Activated naive CD8-positive, alpha-beta T cell treated with anti-CD3 and anti-CD28 coated beads, Interleukin-2, amount 50 U/mL, for 16 hours (primary cell): ENCODE measurements around the gene GPC5.

Experiments
- DNase-seq: peaks from one replicate; pipeline ENCODE4 v3.0.0-alpha.2; 2020; ENCODE audit warnings: low read depth, low spot score

GPC5 gene

DNA sequence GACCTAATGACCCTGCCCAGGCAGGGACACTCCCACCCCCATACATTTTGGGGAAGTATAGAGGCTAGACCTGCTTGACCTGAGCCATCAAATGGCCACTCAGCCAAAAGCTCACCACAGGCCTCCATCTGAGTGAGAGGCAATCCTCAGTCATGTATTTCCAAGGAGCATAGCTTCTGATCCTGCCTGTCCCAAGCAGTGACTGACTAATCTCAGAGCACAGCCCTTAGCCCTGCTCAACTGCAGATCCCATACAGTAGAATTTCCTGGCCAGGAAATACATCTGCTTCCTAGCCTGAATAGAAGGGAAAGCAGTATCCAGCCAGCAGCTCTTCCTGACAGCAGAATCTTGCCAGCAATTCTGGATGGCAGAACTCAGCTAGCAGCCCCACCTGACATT, 947.6 kb downstream of the GPC5 start:
- DNase-seq: no peak

DNA sequence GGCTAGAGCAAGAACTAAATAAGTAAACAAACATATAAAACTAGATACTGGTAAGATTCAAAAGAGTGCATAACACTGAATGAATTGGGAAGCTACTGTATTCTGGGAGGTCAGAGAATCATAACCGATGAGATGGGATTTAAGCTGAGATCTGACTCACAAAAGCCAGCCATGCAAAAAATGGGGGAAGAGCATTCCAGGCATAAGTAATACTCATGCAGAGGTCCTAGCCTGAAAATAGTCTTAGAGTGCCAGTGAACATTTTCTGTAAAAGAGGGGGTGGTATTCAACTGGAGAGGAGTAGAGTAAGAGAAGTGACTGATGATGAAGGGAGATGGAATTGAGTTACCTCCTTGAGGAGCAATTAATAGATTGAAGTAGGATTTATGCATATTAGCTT, 956.2 kb downstream of the GPC5 start:
- DNase-seq: no peak

DNA sequence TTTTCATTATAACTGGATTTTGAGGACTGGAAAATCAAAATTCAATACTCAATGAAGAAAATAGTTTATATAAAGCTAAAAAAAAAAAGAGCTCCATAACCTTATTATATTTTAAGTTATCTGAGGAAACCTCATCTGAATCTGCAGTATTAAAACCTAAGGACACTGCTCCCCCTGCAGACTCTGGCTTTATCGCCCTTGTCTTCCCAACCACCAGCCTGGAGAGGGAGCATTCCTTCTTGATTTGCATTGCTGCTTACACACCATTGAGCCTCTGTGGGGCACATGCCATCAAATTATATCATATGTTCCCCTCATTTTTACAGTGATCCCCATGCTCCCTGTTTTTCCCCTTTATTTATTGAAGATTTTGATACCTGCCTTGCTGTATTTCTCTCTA, 956.8 kb downstream of the GPC5 start:
- no peak for DNase-seq

DNA sequence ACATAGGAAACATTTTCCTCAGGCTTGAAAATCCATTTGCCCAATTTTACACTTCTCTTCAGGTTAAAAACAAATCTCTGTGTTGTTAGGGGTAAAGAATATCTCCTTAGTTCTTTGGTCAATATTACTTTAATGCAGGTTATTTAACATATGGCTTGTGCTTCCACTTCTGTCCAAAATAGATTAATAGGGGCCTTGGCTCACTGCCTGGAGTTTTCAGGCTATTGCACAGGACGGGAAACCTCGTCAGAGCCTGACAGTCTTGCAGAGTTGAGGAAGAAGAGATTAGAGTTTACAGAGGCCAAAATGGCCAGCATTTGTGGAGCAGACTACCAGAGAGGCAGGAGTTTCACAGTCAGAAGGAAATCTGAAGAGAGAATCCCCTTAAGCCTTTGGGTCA, 964.3 kb downstream of the GPC5 start:
- no peak for DNase-seq

- no peak for DNase-seq
Measured at GRCh38 chr13:92365904-92366303, 967.5 kb downstream of the GPC5 start.

DNA sequence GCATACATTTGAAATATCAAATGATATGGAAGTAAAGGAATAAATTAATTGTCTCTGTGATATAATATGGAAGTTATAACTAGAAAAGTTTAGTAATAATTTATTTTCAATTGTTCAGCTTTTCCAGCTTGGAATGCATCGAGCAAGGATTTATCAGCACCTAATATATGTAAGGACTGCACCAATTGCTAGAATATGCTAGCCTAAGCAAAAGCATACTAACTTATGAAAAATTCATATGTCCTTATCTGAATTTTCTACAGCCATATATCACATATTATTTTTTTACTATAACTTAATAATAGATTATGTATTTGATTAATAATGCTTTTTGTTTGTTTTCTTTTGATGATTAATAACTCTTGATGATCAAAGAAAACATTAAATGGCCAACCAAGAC, 979.0 kb downstream of the GPC5 start:
- DNase-seq: no peak

- no peak for DNase-seq
Measured at GRCh38 chr13:92379371-92379770, 981.0 kb downstream of the GPC5 start.

- DNase-seq: no peak
Measured at GRCh38 chr13:92384410-92384809, 986.0 kb downstream of the GPC5 start.

DNA sequence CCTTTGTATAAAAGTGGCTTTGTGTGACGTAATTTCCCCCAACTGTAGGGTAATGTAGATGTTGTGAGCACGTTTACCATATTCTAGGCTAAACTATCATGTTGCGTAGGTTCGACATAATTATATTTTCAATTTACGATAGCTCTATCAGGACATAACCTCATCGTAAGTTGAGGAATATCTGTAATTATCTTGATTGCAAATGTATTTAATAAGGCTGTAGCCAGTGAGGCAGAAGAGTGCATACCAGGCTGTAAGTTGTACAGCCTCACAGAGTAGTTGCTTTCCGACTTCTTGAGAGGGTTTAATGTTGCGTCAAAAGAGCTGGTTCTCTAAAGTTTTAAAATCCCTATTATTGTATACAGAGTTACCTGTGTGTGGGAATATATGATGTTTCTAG, 988.8 kb downstream of the GPC5 start:
- no peak for DNase-seq

GRCh38 chr13:92390217-92390616, 991.8 kb downstream of the GPC5 start:
- DNase-seq: no peak

- DNase-seq: no peak
Measured at GRCh38 chr13:92403606-92404005, 1005.2 kb downstream of the GPC5 start.

DNA sequence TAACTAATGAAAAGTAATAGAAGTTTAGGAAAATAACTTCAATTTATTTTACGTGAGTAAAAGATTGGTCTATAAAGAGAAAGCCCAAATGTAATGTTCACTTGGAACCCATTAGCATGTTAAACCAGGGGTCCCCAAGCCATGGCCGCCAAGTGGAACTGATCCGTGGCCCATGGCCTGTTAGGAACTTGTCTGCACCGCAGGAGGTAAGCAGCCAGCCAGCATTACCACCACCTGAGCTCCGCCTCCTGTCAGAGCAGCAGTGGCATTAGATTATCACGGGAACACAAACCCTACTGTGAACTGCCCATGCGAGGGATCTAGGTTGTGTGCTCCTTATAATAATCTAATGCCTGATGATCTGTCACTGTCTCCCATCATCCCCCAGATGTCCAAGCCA, 1009.4 kb downstream of the GPC5 start:
- DNase-seq: no peak

DNA sequence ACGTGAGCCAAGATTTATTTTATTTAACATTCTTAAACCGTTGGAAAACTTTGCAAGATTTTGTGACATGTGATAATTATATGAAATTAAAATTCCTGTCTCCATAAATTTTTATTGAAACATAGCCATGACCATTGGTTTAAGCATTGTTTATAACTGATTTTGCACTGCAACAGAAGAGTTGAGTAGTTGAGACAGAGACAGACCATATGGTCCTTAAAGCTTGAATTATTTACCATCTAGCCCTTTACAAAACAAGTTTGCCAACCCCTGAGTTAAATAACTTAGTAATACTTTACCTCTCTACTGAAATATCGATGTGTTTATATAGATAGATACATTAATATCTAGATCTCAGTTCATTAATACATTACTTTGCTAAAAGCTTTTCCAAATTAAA, 1014.1 kb downstream of the GPC5 start:
- no peak for DNase-seq

DNA sequence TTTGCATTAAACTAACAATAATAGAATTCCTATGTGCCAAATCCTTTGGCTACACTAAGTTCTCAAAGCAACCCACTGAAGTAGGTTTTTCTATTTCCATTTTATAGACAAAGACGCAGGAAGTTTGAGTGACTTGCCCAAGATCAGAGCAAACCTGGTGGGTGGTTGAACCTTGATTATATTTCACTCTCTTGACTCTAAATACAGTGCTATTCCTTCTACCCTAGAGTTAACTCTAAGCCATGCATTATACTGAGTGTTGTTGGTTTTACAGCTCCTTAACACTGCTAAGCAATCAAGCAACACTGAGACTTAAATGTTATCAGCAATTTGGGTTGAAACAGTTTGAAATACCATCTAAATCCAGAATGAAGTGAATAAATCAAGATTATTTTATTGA, 1014.6 kb downstream of the GPC5 start:
- no peak for DNase-seq

- DNase-seq: no peak
Measured at GRCh38 chr13:92413452-92413851, 1015.0 kb downstream of the GPC5 start.

DNA sequence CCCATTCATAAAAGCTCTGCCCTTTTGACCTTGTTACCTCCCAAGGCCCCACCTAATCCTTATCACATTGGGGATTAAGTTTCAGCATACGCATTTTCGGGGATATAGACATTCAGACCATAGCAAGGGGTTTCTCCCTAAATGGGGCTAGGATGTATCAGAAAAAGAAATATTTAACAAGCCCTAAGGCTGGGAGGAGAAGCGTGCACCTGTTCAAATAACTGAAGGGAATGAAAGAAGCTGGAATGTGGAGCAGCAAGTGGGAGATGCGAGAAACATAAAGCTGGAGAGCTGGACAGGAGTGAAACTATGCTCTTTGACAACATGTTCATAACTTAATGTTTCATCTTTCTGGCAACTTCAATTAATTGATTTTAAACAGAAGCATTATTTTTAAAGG, 1016.4 kb downstream of the GPC5 start:
- DNase-seq: no peak

DNA sequence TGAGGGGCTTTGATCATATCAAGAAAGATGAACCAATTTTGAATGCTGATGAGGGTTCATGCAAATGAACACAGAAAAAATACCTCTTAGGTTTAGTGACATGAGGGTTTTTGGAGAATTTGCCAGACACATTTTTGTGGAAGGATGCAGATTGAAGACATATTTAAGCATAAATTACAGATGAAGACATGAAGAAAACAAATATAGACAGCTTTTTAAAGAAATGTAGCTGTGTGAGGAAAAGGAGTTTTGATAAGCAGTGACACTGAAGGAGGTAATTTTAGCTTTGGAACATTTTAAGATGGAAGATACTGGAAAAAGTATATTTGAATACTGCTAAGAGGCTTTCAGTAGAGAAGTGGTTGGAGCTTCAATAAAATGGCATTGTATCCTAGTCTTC, 1017.4 kb downstream of the GPC5 start:
- no peak for DNase-seq

DNA sequence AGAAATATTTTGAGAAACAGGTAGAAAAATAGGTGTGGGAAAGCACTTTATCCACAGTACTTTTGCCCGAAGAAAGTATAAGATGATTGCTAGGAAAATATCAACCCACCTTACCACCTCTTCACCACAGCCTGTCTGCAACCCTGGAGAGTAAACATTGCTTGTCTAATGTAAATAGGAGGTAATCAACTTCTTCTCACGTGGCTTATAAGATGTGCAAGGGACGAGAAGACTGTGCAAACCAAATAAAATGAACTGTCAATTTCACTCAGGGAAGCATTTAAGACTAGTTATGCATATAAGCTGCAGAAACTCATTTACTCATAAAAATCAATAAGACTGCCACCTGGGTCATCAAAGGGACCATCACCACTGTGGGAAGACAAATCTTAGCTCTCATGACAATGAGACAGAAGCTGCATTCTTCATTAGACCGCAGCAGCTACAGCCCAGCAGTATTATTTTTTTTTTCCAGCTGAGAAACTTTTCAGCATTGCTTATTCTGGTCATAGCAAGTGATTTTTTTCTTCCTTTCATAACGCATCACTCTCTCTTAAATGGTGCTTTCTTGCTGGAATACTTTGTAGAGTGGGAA, 1020.5 kb downstream of the GPC5 start:
- no peak for DNase-seq

DNA sequence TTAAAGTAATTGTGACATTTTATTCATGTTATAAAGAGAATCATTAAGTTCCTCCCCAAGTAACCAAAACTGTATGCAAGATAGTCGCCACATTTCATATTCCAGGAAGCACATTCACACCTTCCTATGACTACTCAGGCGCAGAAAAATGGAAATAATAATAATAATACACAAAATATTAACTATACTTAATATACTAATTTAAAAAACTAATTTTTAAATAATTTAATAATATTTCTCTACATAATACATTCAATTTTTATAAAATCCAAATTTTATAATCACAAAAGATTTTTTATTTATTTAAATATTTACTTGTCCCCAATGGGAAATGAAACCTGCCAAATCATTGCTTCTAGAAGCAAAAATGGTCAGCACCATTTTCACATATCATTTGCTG, 1030.8 kb downstream of the GPC5 start:
- DNase-seq: no peak

- no peak for DNase-seq
Measured at GRCh38 chr13:92433386-92433785, 1035.0 kb downstream of the GPC5 start.

DNA sequence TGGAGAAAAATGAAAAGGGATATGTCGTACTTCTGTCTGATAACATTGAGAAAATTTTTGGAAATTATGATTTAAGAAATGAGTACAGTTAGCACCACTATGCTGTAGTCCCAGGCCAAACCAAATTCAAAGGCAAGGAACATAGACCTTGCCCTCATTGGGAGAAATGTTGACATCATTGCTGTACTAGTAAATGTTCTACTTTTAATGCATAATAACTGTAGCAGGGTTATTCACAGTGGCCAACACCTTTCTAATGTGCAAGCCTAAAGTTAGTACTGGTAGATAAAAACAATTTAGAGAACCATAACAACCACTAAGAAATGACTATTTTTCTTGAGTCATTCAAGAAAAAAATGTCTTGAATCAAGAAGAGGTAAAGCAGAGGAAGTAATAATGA, 1035.5 kb downstream of the GPC5 start:
- DNase-seq: no peak

- DNase-seq: no peak
Measured at GRCh38 chr13:92436924-92437323, 1038.5 kb downstream of the GPC5 start.

GRCh38 chr13:92444244-92444643, 1045.8 kb downstream of the GPC5 start:
- DNase-seq: no peak

- DNase-seq: no peak
Measured at GRCh38 chr13:92451060-92451459, 1052.6 kb downstream of the GPC5 start.
